HG02885 (cell line): ENCODE measurements around the gene GRB7.
A peak's percentile ranks its signal among the peaks of the same experiment; 100 is the strongest.

Experiments used
- ATAC-seq: cut with Tn5 transposase; IDR thresholded peaks from one replicate; pipeline ENCODE4 v1.9.1; 2021; ENCODE audit warnings: mild to moderate bottlenecking; ENCODE audit not compliant: unreplicated experiment, poor library complexity

Gene GRB7

GRCh38 chr17:39765766-39766165 lies 28.0 kb downstream of the GRB7 start:
- ATAC-seq = no peak

GRCh38 chr17:39767147-39767546 lies 29.4 kb downstream of the GRB7 start:
- peak; percentile 40 for ATAC-seq

- ATAC-seq = peak; percentile 56
Observed at GRCh38 chr17:39769974-39770587, 32.3 kb downstream of the GRB7 start.

- no peak for ATAC-seq
Observed at GRCh38 chr17:39772415-39772814, 34.7 kb downstream of the GRB7 start.

- ATAC-seq = no peak
Observed at GRCh38 chr17:39772987-39773934, 35.5 kb downstream of the GRB7 start.

GRCh38 chr17:39774047-39774446 lies 36.3 kb downstream of the GRB7 start:
- no peak for ATAC-seq

GRCh38 chr17:39775031-39775430 lies 37.3 kb downstream of the GRB7 start:
- no peak for ATAC-seq

GRCh38 chr17:39776252-39776651 lies 38.5 kb downstream of the GRB7 start:
- ATAC-seq = no peak

GRCh38 chr17:39777534-39778365 lies 40.0 kb downstream of the GRB7 start:
- ATAC-seq = peak; percentile 53

GRCh38 chr17:39781031-39781860 lies 43.5 kb downstream of the GRB7 start:
- ATAC-seq = no peak

GRCh38 chr17:39781861-39782213 lies 44.1 kb downstream of the GRB7 start:
- ATAC-seq = no peak

GRCh38 chr17:39782481-39782880 lies 44.7 kb downstream of the GRB7 start:
- no peak for ATAC-seq

GRCh38 chr17:39782980-39783379 lies 45.2 kb downstream of the GRB7 start:
- no peak for ATAC-seq

- no peak for ATAC-seq
Observed at GRCh38 chr17:39787041-39787440, 49.3 kb downstream of the GRB7 start.

- no peak for ATAC-seq
Observed at GRCh38 chr17:39787743-39788484, 50.2 kb downstream of the GRB7 start.

GRCh38 chr17:39791111-39791992 lies 53.6 kb downstream of the GRB7 start:
- no peak for ATAC-seq

- no peak for ATAC-seq
Observed at GRCh38 chr17:39792526-39793221, 54.9 kb downstream of the GRB7 start.
